Activated naive CD4-positive, alpha-beta T cell treated with anti-CD3 and anti-CD28 coated beads for 36 hours (primary cell): ENCODE results near the gene ELOB. TPM values are rescaled to one million over a fixed set of nuclear protein-coding genes. Genes with fewer than 3 reads are reported as not detected.

Experiments
- CTCF ChIA-PET: fragments of 350-600 bp; sonication (Branson Sonifier 250); formaldehyde crosslinking; loops from one replicate; lab custom pipeline; 2021; ENCODE audit warnings: antibody characterized with exemption; lab: Charles Lee
- DNase-seq: peaks from one replicate; pipeline ENCODE4 v3.0.0-alpha.2; 2020
- H3K27ac Mint-ChIP-seq: one replicate; pipeline ENCODE4 v1.8.0; 2021; ENCODE audit warnings: mild to moderate bottlenecking, mixed read lengths
- H3K27me3 Mint-ChIP-seq: one replicate; pipeline ENCODE4 v1.8.0; 2021; ENCODE audit warnings: low read depth, mixed read lengths
- H3K36me3 Mint-ChIP-seq: one replicate; pipeline ENCODE4 v1.8.0; 2021; ENCODE audit warnings: low read depth, mixed read lengths
- H3K4me1 Mint-ChIP-seq: one replicate; pipeline ENCODE4 v1.8.0; 2021; ENCODE audit warnings: low read depth, mixed read lengths
- H3K4me3 Mint-ChIP-seq: one replicate; pipeline ENCODE4 v1.8.0; 2021; ENCODE audit warnings: mild to moderate bottlenecking, moderate library complexity, mixed read lengths
- H3K9me3 Mint-ChIP-seq: one replicate; pipeline ENCODE4 v1.8.0; 2021; ENCODE audit warnings: mixed read lengths
- intact Hi-C: fragments of 100-400 bp; cut with micrococcal nuclease; formaldehyde crosslinking; loops from one replicate; pipeline ENCODE4 v1.15.1; 2023
- total RNA-seq, 2 experiments: library from RNA; stranded (reverse); gene quantifications; one replicate each; pipeline ENCODE4 v1.2.3, GENCODE V29; 2021

ELOB gene
- total RNA-seq, 2 experiments from 2014 or later: 177 to 189 TPM

- no peak for DNase-seq
- H3K9me3 Mint-ChIP-seq: no peaks in the 10 kb centered on the region
- H3K27ac Mint-ChIP-seq: no peak overlapping the region
- no peaks in the 10 kb centered on the region for H3K4me1 Mint-ChIP-seq
- H3K4me3 Mint-ChIP-seq: no peak overlapping the region
- CTCF ChIA-PET: no interaction called here
- H3K36me3 Mint-ChIP-seq: no peaks in the 10 kb centered on the region
- no peaks in the 10 kb centered on the region for H3K27me3 Mint-ChIP-seq
- intact Hi-C loops: no loop called here
Observed at GRCh38 chr16:2743007-2743810, 33.9 kb downstream of the ELOB start.

GRCh38 chr16:2742323-2743006 lies 34.6 kb downstream of the ELOB start:
- H3K9me3 Mint-ChIP-seq: no peaks in the 10 kb centered on the region
- H3K27me3 Mint-ChIP-seq: no peaks in the 10 kb centered on the region
- H3K36me3 Mint-ChIP-seq: no peaks in the 10 kb centered on the region
- intact Hi-C loops: no loop called here
- DNase-seq: no peak
- no peaks in the 10 kb centered on the region for H3K4me1 Mint-ChIP-seq
- CTCF ChIA-PET: interaction anchor here (0.6 kb wide), 1 partner anchor 145 kb away, joined by 4 read pairs; no protein-coding TSS in a partner anchor
- no peak overlapping the region for H3K4me3 Mint-ChIP-seq
- no peak overlapping the region for H3K27ac Mint-ChIP-seq

GRCh38 chr16:2741168-2741567 lies 35.9 kb downstream of the ELOB start:
- CTCF ChIA-PET: no interaction called here
- H3K9me3 Mint-ChIP-seq: no peaks in the 10 kb centered on the region
- no peak for DNase-seq
- intact Hi-C loops: no loop called here
- no peaks in the 10 kb centered on the region for H3K4me1 Mint-ChIP-seq
- H3K4me3 Mint-ChIP-seq: no peak overlapping the region
- no peaks in the 10 kb centered on the region for H3K36me3 Mint-ChIP-seq
- H3K27ac Mint-ChIP-seq: no peak overlapping the region
- H3K27me3 Mint-ChIP-seq: no peaks in the 10 kb centered on the region

- CTCF ChIA-PET: no interaction called here
- Mint-ChIP-seq H3K9me3 (no peaks in the 10 kb centered on the region), H3K36me3 (no peaks in the 10 kb centered on the region), H3K4me1 (no peaks in the 10 kb centered on the region), H3K27me3 (no peaks in the 10 kb centered on the region), H3K27ac (peak overlapping the region; percentile 36), H3K4me3 (no peak overlapping the region)
- intact Hi-C loops: no loop called here
- DNase-seq: no peak
Observed at GRCh38 chr16:2740476-2740875, 36.6 kb downstream of the ELOB start.

GRCh38 chr16:2739625-2740430 lies 37.3 kb downstream of the ELOB start:
- no peak overlapping the region for H3K4me3 Mint-ChIP-seq
- H3K4me1 Mint-ChIP-seq: no peaks in the 10 kb centered on the region
- no peak for DNase-seq
- H3K36me3 Mint-ChIP-seq: no peaks in the 10 kb centered on the region
- CTCF ChIA-PET: no interaction called here
- no peaks in the 10 kb centered on the region for H3K27me3 Mint-ChIP-seq
- intact Hi-C loops: no loop called here
- H3K9me3 Mint-ChIP-seq: no peaks in the 10 kb centered on the region
- H3K27ac Mint-ChIP-seq: no peak overlapping the region

GRCh38 chr16:2738615-2739014 lies 38.5 kb downstream of the ELOB start:
- Mint-ChIP-seq H3K27ac (no peak overlapping the region), H3K36me3 (no peaks in the 10 kb centered on the region), H3K4me1 (no peaks in the 10 kb centered on the region), H3K27me3 (no peaks in the 10 kb centered on the region), H3K4me3 (no peak overlapping the region), H3K9me3 (no peaks in the 10 kb centered on the region)
- no peak for DNase-seq
- intact Hi-C loops: no loop called here
- CTCF ChIA-PET: interaction anchor here (0.6 kb wide), 1 partner anchor 40 kb away, joined by 3 read pairs; no protein-coding TSS in a partner anchor

GRCh38 chr16:2737895-2738418 lies 39.1 kb downstream of the ELOB start:
- Mint-ChIP-seq H3K36me3 (no peaks in the 10 kb centered on the region), H3K4me1 (no peaks in the 10 kb centered on the region), H3K4me3 (no peak overlapping the region), H3K27me3 (no peaks in the 10 kb centered on the region), H3K9me3 (no peaks in the 10 kb centered on the region), H3K27ac (no peak overlapping the region)
- DNase-seq: no peak
- intact Hi-C loops: no loop called here
- CTCF ChIA-PET: no interaction called here

- no peak for DNase-seq
- intact Hi-C loops: no loop called here
- Mint-ChIP-seq H3K36me3 (no peaks in the 10 kb centered on the region), H3K4me3 (no peak overlapping the region), H3K9me3 (no peaks in the 10 kb centered on the region), H3K27me3 (no peaks in the 10 kb centered on the region), H3K4me1 (no peaks in the 10 kb centered on the region), H3K27ac (no peak overlapping the region)
- CTCF ChIA-PET: no interaction called here
Observed at GRCh38 chr16:2737238-2737605, 39.9 kb downstream of the ELOB start.

- Mint-ChIP-seq H3K4me1 (no peaks in the 10 kb centered on the region), H3K36me3 (no peaks in the 10 kb centered on the region), H3K27me3 (no peaks in the 10 kb centered on the region), H3K27ac (no peak overlapping the region), H3K9me3 (no peaks in the 10 kb centered on the region), H3K4me3 (no peak overlapping the region)
- CTCF ChIA-PET: no interaction called here
- intact Hi-C loops: no loop called here
- no peak for DNase-seq
Observed at GRCh38 chr16:2736476-2737237, 40.4 kb downstream of the ELOB start.

GRCh38 chr16:2734844-2735515 lies 42.1 kb downstream of the ELOB start:
- Mint-ChIP-seq H3K27me3 (no peaks in the 10 kb centered on the region), H3K4me3 (no peak overlapping the region), H3K4me1 (no peaks in the 10 kb centered on the region), H3K9me3 (no peaks in the 10 kb centered on the region), H3K36me3 (no peaks in the 10 kb centered on the region), H3K27ac (no peak overlapping the region)
- intact Hi-C loops: no loop called here
- no peak for DNase-seq
- CTCF ChIA-PET: no interaction called here

GRCh38 chr16:2728034-2728433 lies 49.0 kb downstream of the ELOB start:
- Mint-ChIP-seq H3K36me3 (no peaks in the 10 kb centered on the region), H3K27ac (no peak overlapping the region), H3K4me3 (no peak overlapping the region), H3K27me3 (peaks cover 2% of the 10 kb centered on the region), H3K4me1 (peaks cover 6% of the 10 kb centered on the region), H3K9me3 (no peaks in the 10 kb centered on the region)
- CTCF ChIA-PET: interaction anchor here (0.8 kb wide), 1 partner anchor 18 kb away, joined by 3 read pairs; no protein-coding TSS in a partner anchor
- intact Hi-C loops: no loop called here
- DNase-seq: no peak
